ENCODE results near the gene SMIM12.

SMIM12 gene

GRCh38 chr1:34850382-34850781 is 9.2 kb downstream of the SMIM12 start:
- DNase-seq (ENCODE audit: low read depth, low spot score), result no peak
- in situ Hi-C loops (cut with HindIII; ENCODE audit: low sequenced_read_pairs), result no loop called here
- no peak overlapping the region for H3K4me3 ChIP-seq (ENCODE audit: low read depth, low read length)
- no peak for TF ChIP-seq CTCF (IDR thresholded peaks at IDR 0.05; ENCODE audit: low read depth, low read length)

- no peak overlapping the region for H3K4me3 ChIP-seq (ENCODE audit: low read depth, low read length)
- in situ Hi-C loops (cut with HindIII; ENCODE audit: low sequenced_read_pairs), result no loop called here
- TF ChIP-seq CTCF (IDR thresholded peaks at IDR 0.05; ENCODE audit: low read depth, low read length), result no peak
- DNase-seq (ENCODE audit: low read depth, low spot score), result no peak
Observed at GRCh38 chr1:34847094-34847493, 12.5 kb downstream of the SMIM12 start.

GRCh38 chr1:34846265-34846664 is 13.3 kb downstream of the SMIM12 start:
- in situ Hi-C loops (cut with HindIII; ENCODE audit: low sequenced_read_pairs), result no loop called here
- DNase-seq (ENCODE audit: low read depth, low spot score), result no peak
- H3K4me3 ChIP-seq (ENCODE audit: low read depth, low read length), result no peak overlapping the region
- TF ChIP-seq CTCF (IDR thresholded peaks at IDR 0.05; ENCODE audit: low read depth, low read length), result no peak

- DNase-seq (ENCODE audit: low read depth, low spot score), result no peak
- in situ Hi-C loops (cut with HindIII; ENCODE audit: low sequenced_read_pairs), result no loop called here
- H3K4me3 ChIP-seq (ENCODE audit: low read depth, low read length), result no peak overlapping the region
- TF ChIP-seq CTCF (IDR thresholded peaks at IDR 0.05; ENCODE audit: low read depth, low read length), result no peak
Observed at GRCh38 chr1:34845131-34845901, 14.2 kb downstream of the SMIM12 start.

- no peak for DNase-seq (ENCODE audit: low read depth, low spot score)
- no peak for TF ChIP-seq CTCF (IDR thresholded peaks at IDR 0.05; ENCODE audit: low read depth, low read length)
- in situ Hi-C loops (cut with HindIII; ENCODE audit: low sequenced_read_pairs), result no loop called here
- H3K4me3 ChIP-seq (ENCODE audit: low read depth, low read length), result no peak overlapping the region
Observed at GRCh38 chr1:34844252-34844634, 15.3 kb downstream of the SMIM12 start.

- no peak for DNase-seq (ENCODE audit: low read depth, low spot score)
- no peak for TF ChIP-seq CTCF (IDR thresholded peaks at IDR 0.05; ENCODE audit: low read depth, low read length)
- in situ Hi-C loops (cut with HindIII; ENCODE audit: low sequenced_read_pairs), result no loop called here
- no peak overlapping the region for H3K4me3 ChIP-seq (ENCODE audit: low read depth, low read length)
Observed at GRCh38 chr1:34843392-34844251, 15.9 kb downstream of the SMIM12 start.

All from astrocyte of the spinal cord (primary cell).